CD4-positive, alpha-beta T cell (primary cell): ENCODE data around the gene SPATA19. TPM values are rescaled to one million over a fixed set of nuclear protein-coding genes. Genes with fewer than 3 reads are reported as not detected.

Experiments
- ATAC-seq: fragments of 200-7000 bp; cut with Tn5 transposase; one replicate; pipeline ENCODE4 v1.10.0; 2022; ENCODE audit warnings: mild to moderate bottlenecking; ENCODE audit not compliant: poor library complexity
- CTCF ChIA-PET: fragments of 350-600 bp; sonication (Branson Sonifier 250); formaldehyde crosslinking; loops from one replicate; lab custom pipeline; 2021; ENCODE audit warnings: antibody characterized with exemption, inconsistent platforms; lab: Charles Lee
- POLR2A ChIA-PET: fragments of 350-600 bp; sonication (Branson Sonifier 250); formaldehyde crosslinking; loops from one replicate; lab custom pipeline; 2021; ENCODE audit warnings: antibody characterized with exemption, inconsistent platforms; lab: Charles Lee
- DNase-seq, 14 experiments: peaks; one replicate each; pipeline ENCODE4 v3.0.0-alpha.2; 2013 to 2020; ENCODE audit warnings: mixed read lengths in 2 of 14
- H3K27ac ChIP-seq, 2 donors: one replicate each; pipeline versions ENCODE4 v1.5.1 to v1.7.0; 2013; ENCODE audit warnings: low read length in 2 of 2, low read depth in 1 of 2, mild to moderate bottlenecking in 1 of 2
- H3K27me3 ChIP-seq, 2 experiments: 1 replicate in 1 of 2; 2 replicates in 1 of 2; pipeline versions ENCODE4 v1.6.1 to v1.7.0; 2013; ENCODE audit warnings: low read length in 2 of 2, control low read depth in 1 of 2, mild to moderate bottlenecking in 1 of 2, moderate library complexity in 1 of 2; ENCODE audit not compliant: insufficient read depth in 2 of 2, control insufficient read depth in 1 of 2
- H3K36me3 ChIP-seq: one replicate; pipeline ENCODE4 v1.6.1; 2013; ENCODE audit warnings: low read length, control low read depth; ENCODE audit not compliant: insufficient read depth
- H3K4me1 ChIP-seq: one replicate; pipeline ENCODE4 v1.6.1; 2013; ENCODE audit warnings: low read length, control low read depth; ENCODE audit not compliant: insufficient read depth
- H3K4me3 ChIP-seq: one replicate; pipeline ENCODE4 v1.5.1; 2013; ENCODE audit warnings: mild to moderate bottlenecking, low read length, moderate library complexity
- H3K9me3 ChIP-seq, 2 experiments: 1 replicate in 1 of 2; 2 replicates in 1 of 2; pipeline versions ENCODE4 v1.6.1 to v1.7.0; 2013; ENCODE audit warnings: low read length in 2 of 2, mild to moderate bottlenecking in 2 of 2, control low read depth in 1 of 2, moderate library complexity in 1 of 2; ENCODE audit not compliant: control insufficient read depth in 1 of 2, insufficient read depth in 1 of 2
- H3K27ac Mint-ChIP-seq: one replicate; pipeline ENCODE4 v1.8.0; 2020; ENCODE audit warnings: mixed read lengths
- H3K27me3 Mint-ChIP-seq: one replicate; pipeline ENCODE4 v1.8.0; 2021; ENCODE audit warnings: mixed read lengths
- H3K36me3 Mint-ChIP-seq: one replicate; pipeline ENCODE4 v1.8.0; 2021; ENCODE audit warnings: low read depth, mixed read lengths
- H3K4me1 Mint-ChIP-seq: one replicate; pipeline ENCODE4 v1.8.0; 2021; ENCODE audit warnings: low read depth, mixed read lengths
- H3K4me3 Mint-ChIP-seq: one replicate; pipeline ENCODE4 v1.8.0; 2020; ENCODE audit warnings: mild to moderate bottlenecking, mixed read lengths
- H3K9me3 Mint-ChIP-seq: one replicate; pipeline ENCODE4 v1.8.0; 2020; ENCODE audit warnings: mixed read lengths
- intact Hi-C, 2 experiments: fragments of 100-400 bp; cut with DNase I in 1 of 2; cut with micrococcal nuclease in 1 of 2; formaldehyde crosslinking; loops; one replicate each; pipeline versions ENCODE4 v1.15.1 to v1.9.0; 2023 to 2025; cut with DNase I, micrococcal nuclease
- total RNA-seq, 174 experiments: library from RNA in 2 of 174; stranded (reverse) in 2 of 174; gene quantifications; one replicate each; pipeline ENCODE4 v1.2.3 and lab custom pipeline; 2021 to 2026
- TF ChIP-seq, protein P1 (sequence below): fragments of 200-600 bp; IDR thresholded peaks from one replicate; pipeline ENCODE4 v1.8.0; 2022; ENCODE audit warnings: antibody characterized with exemption, mild to moderate bottlenecking

The SPATA19 gene
- total RNA-seq, 2 experiments from 2014 or later = not detected

DNA sequence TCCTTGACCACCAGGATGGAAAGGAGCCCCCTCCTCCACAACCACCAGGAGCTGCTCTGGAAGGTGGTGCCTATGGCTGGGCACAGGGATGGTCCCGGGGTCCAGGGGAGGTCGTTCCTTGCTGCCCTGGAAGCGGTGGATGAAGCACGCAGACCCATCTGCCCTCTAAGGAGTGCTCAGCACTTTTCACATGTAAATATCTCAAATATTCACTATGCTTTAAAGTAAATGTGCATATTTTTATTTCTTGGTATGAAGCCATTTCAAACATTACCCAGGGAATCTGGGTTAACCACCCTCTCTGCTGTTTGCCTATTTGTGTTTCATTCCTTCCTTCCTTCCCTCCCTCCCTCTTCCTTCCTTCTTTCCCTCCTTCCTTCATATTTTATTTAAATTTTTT, 21.7 kb downstream of the SPATA19 start:
- DNase-seq = no peak
- no peak overlapping the region for H3K27ac Mint-ChIP-seq
- H3K36me3 ChIP-seq = no peaks in the 10 kb centered on the region
- H3K4me1 Mint-ChIP-seq = no peaks in the 10 kb centered on the region
- H3K36me3 Mint-ChIP-seq = no peaks in the 10 kb centered on the region
- TF ChIP-seq, protein P1, sequence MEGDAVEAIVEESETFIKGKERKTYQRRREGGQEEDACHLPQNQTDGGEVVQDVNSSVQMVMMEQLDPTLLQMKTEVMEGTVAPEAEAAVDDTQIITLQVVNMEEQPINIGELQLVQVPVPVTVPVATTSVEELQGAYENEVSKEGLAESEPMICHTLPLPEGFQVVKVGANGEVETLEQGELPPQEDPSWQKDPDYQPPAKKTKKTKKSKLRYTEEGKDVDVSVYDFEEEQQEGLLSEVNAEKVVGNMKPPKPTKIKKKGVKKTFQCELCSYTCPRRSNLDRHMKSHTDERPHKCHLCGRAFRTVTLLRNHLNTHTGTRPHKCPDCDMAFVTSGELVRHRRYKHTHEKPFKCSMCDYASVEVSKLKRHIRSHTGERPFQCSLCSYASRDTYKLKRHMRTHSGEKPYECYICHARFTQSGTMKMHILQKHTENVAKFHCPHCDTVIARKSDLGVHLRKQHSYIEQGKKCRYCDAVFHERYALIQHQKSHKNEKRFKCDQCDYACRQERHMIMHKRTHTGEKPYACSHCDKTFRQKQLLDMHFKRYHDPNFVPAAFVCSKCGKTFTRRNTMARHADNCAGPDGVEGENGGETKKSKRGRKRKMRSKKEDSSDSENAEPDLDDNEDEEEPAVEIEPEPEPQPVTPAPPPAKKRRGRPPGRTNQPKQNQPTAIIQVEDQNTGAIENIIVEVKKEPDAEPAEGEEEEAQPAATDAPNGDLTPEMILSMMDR = no peak
- H3K27ac ChIP-seq = no peak overlapping the region
- ChIA-PET CTCF (no interaction called here), POLR2A (no interaction called here)
- no peak overlapping the region for H3K4me3 Mint-ChIP-seq
- no peaks in the 10 kb centered on the region for H3K4me1 ChIP-seq
- H3K9me3 ChIP-seq = peaks cover 0 to 5% of the 10 kb centered on the region in 2 experiments
- intact Hi-C loops = no loop called here
- H3K27me3 Mint-ChIP-seq = peaks cover 10% of the 10 kb centered on the region
- no peak overlapping the region for H3K4me3 ChIP-seq
- ATAC-seq = no peak
- H3K27me3 ChIP-seq = no peaks in the 10 kb centered on the region
- no peaks in the 10 kb centered on the region for H3K9me3 Mint-ChIP-seq

DNA sequence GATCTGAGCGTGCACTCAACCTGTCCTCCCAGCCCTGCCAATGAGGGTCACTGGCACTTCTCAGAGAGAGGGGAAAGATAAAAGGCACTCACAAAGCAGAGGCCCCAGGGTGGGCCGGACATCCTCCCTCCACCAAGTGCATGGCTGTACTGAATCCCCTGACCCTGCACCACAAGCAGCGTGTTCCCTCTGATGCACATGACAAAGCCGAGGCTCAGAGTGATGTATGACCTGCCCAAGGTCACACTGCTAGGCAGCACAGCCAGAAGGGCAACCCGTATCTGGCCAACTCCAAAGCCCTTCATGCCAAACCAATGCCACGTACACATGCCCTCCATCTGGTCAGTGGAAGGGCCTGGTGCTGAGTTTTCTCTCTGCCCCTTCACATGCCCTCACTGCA, 22.1 kb downstream of the SPATA19 start:
- H3K9me3 Mint-ChIP-seq = no peaks in the 10 kb centered on the region
- CTCF ChIA-PET = no interaction called here
- peaks cover 6% of the 10 kb centered on the region for H3K27me3 Mint-ChIP-seq
- H3K27ac Mint-ChIP-seq = no peak overlapping the region
- DNase-seq (no peak), ATAC-seq (no peak)
- intact Hi-C loops = no loop called here
- no peaks in the 10 kb centered on the region for H3K36me3 ChIP-seq
- no peak overlapping the region for H3K4me3 Mint-ChIP-seq
- no peaks in the 10 kb centered on the region for H3K36me3 Mint-ChIP-seq
- no peak overlapping the region for H3K4me3 ChIP-seq
- H3K4me1 ChIP-seq = no peaks in the 10 kb centered on the region
- TF ChIP-seq, protein P1 = no peak
- H3K9me3 ChIP-seq = peaks cover 0 to 5% of the 10 kb centered on the region in 2 experiments
- no peaks in the 10 kb centered on the region for H3K4me1 Mint-ChIP-seq
- POLR2A ChIA-PET = no interaction called here
- H3K27me3 ChIP-seq = no peaks in the 10 kb centered on the region
- H3K27ac ChIP-seq = no peak overlapping the region

DNA sequence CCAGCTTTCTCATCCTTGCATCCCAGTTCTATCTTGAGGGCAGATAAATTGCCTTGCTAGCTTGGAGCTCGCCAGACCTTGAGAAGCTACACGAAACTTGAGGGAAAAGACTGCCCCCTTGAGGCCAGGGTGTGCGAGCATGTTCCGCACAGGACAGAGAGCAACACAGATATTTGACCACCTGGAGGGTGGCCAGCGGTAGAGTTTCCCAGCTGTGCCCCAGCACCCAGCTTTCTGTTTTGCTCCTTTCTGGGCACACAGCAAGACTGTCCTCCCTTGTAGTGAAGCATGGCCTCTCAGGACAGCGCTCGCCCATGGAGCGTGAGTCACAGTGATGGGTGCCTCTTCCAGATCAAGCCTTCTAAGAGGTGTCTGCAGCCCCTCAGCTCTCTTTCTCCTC, 23.5 kb downstream of the SPATA19 start:
- Histone ChIP-seq H3K27ac (no peak overlapping the region), H3K27me3 (peaks cover 0 to under 1% of the 10 kb centered on the region in 2 experiments), H3K4me1 (no peaks in the 10 kb centered on the region), H3K9me3 (peaks cover 0 to 5% of the 10 kb centered on the region in 2 experiments), H3K36me3 (no peaks in the 10 kb centered on the region), H3K4me3 (no peak overlapping the region)
- ChIA-PET POLR2A (no interaction called here), CTCF (no interaction called here)
- TF ChIP-seq, protein P1 = no peak
- intact Hi-C loops = no loop called here
- no peak overlapping the region for H3K4me3 Mint-ChIP-seq
- H3K27ac Mint-ChIP-seq = no peak overlapping the region
- H3K27me3 Mint-ChIP-seq = peaks cover 6% of the 10 kb centered on the region
- H3K4me1 Mint-ChIP-seq = no peaks in the 10 kb centered on the region
- no peaks in the 10 kb centered on the region for H3K36me3 Mint-ChIP-seq
- no peak for ATAC-seq
- DNase-seq = peak in 1 of 14 experiments; percentile 9
- H3K9me3 Mint-ChIP-seq = no peaks in the 10 kb centered on the region
